ENCODE results near the gene RASGRP2.

RASGRP2 gene

GRCh38 chr11:64760759-64761420 lies 16.9 kb upstream of the RASGRP2 start:
- DNase-seq (ENCODE audit: extremely low read depth, low read depth) = no peak
- H3K4me3 ChIP-seq (replicated peaks; ENCODE audit: low read depth, low read length) = no peak overlapping the region
- TF ChIP-seq CTCF (IDR thresholded peaks at IDR 0.05; ENCODE audit: low read depth, low read length, missing control alignments) = no peak

- DNase-seq (ENCODE audit: extremely low read depth, low read depth) = no peak
- H3K4me3 ChIP-seq (replicated peaks; ENCODE audit: low read depth, low read length) = no peak within 1 kb of the TSS
Observed at GRCh38 chr11:64759722-64760719, 16.1 kb upstream of the RASGRP2 start, which contains the start of gene PYGM. Gene PYGM, minus strand, starts transcription at chr11:64759974. Its CDS starts 76 bp downstream, at chr11:64759898.

GRCh38 chr11:64759131-64759721 lies 15.3 kb upstream of the RASGRP2 start:
- DNase-seq (ENCODE audit: extremely low read depth, low read depth) = no peak
- H3K4me3 ChIP-seq (replicated peaks; ENCODE audit: low read depth, low read length) = no peak overlapping the region
- no peak for TF ChIP-seq CTCF (IDR thresholded peaks at IDR 0.05; ENCODE audit: low read depth, low read length, missing control alignments)

More at GRCh38 chr11:64759722-64760719, 16.1 kb upstream of the RASGRP2 start, which contains the start of gene PYGM:
- TF ChIP-seq CTCF (IDR thresholded peaks at IDR 0.05; ENCODE audit: low read depth, low read length, missing control alignments) = no peak

GRCh38 chr11:64758330-64759079 lies 14.6 kb upstream of the RASGRP2 start:
- no peak for DNase-seq (ENCODE audit: extremely low read depth, low read depth)
- no peak overlapping the region for H3K4me3 ChIP-seq (replicated peaks; ENCODE audit: low read depth, low read length)
- TF ChIP-seq CTCF (IDR thresholded peaks at IDR 0.05; ENCODE audit: low read depth, low read length, missing control alignments) = no peak

- H3K4me3 ChIP-seq (replicated peaks; ENCODE audit: low read depth, low read length) = no peak overlapping the region
- no peak for TF ChIP-seq CTCF (IDR thresholded peaks at IDR 0.05; ENCODE audit: low read depth, low read length, missing control alignments)
- no peak for DNase-seq (ENCODE audit: extremely low read depth, low read depth)
Observed at GRCh38 chr11:64757549-64758329, 13.8 kb upstream of the RASGRP2 start.
